Activated naive CD8-positive, alpha-beta T cell (primary cell): ENCODE measurements around the gene PEAK1.
A peak's percentile ranks its signal among the peaks of the same experiment; 100 is the strongest.
"Not testable (repeated sequence)": the region's sequence is repeated elsewhere in the genome, so short reads cannot be mapped to it uniquely, and the experiment has no call there.

ENCODE experiments used
- H3K27ac Mint-ChIP-seq: one replicate; pipeline ENCODE4 v1.8.0; 2021; ENCODE audit warnings: mixed read lengths
- H3K27me3 Mint-ChIP-seq: one replicate; pipeline ENCODE4 v1.8.0; 2021; ENCODE audit warnings: mixed read lengths
- H3K36me3 Mint-ChIP-seq: one replicate; pipeline ENCODE4 v1.8.0; 2021; ENCODE audit warnings: mixed read lengths
- H3K4me1 Mint-ChIP-seq: one replicate; pipeline ENCODE4 v1.8.0; 2021; ENCODE audit warnings: low read depth, mixed read lengths
- H3K4me3 Mint-ChIP-seq: one replicate; pipeline ENCODE4 v1.8.0; 2021; ENCODE audit warnings: mild to moderate bottlenecking, mixed read lengths
- H3K9me3 Mint-ChIP-seq: one replicate; pipeline ENCODE4 v1.8.0; 2021; ENCODE audit warnings: low read depth, mixed read lengths

The PEAK1 gene

GRCh38 chr15:77167406-77167805, 252.5 kb downstream of the PEAK1 start:
- H3K36me3 Mint-ChIP-seq = no peaks in the 10 kb centered on the region
- no peaks in the 10 kb centered on the region for H3K9me3 Mint-ChIP-seq
- no peak overlapping the region for H3K4me3 Mint-ChIP-seq
- no peaks in the 10 kb centered on the region for H3K27me3 Mint-ChIP-seq
- peaks cover 22% of the 10 kb centered on the region for H3K4me1 Mint-ChIP-seq
- no peak overlapping the region for H3K27ac Mint-ChIP-seq

GRCh38 chr15:77163781-77164384, 256.0 kb downstream of the PEAK1 start:
- peaks cover 43% of the 10 kb centered on the region for H3K4me1 Mint-ChIP-seq
- no peaks in the 10 kb centered on the region for H3K36me3 Mint-ChIP-seq
- H3K27ac Mint-ChIP-seq = peak overlapping the region; percentile 59
- no peaks in the 10 kb centered on the region for H3K9me3 Mint-ChIP-seq
- peak overlapping the region; percentile 12 for H3K4me3 Mint-ChIP-seq
- H3K27me3 Mint-ChIP-seq = no peaks in the 10 kb centered on the region

- Mint-ChIP-seq H3K9me3 (no peaks in the 10 kb centered on the region), H3K4me1 (peaks cover 43% of the 10 kb centered on the region), H3K36me3 (no peaks in the 10 kb centered on the region), H3K27me3 (no peaks in the 10 kb centered on the region), H3K4me3 (no peak overlapping the region), H3K27ac (no peak overlapping the region)
These were observed 256.9 kb downstream of the PEAK1 start for GRCh38 chr15:77162872-77163633.

GRCh38 chr15:77160562-77161478, 259.1 kb downstream of the PEAK1 start:
- Mint-ChIP-seq H3K4me1 (peaks cover 43% of the 10 kb centered on the region), H3K27me3 (no peaks in the 10 kb centered on the region), H3K27ac (peak overlapping the region; percentile 64), H3K4me3 (peak overlapping the region; percentile 46), H3K9me3 (no peaks in the 10 kb centered on the region), H3K36me3 (peaks cover 10% of the 10 kb centered on the region)

GRCh38 chr15:77156000-77156399, 263.9 kb downstream of the PEAK1 start:
- H3K27me3 Mint-ChIP-seq, H3K27ac Mint-ChIP-seq, H3K9me3 Mint-ChIP-seq, H3K4me3 Mint-ChIP-seq: not testable (repeated sequence)
- Mint-ChIP-seq H3K4me1 (peaks cover 17% of the 10 kb centered on the region), H3K36me3 (peaks cover 17% of the 10 kb centered on the region)

- peaks cover 16% of the 10 kb centered on the region for H3K36me3 Mint-ChIP-seq
- H3K27ac Mint-ChIP-seq = no peak overlapping the region
- no peaks in the 10 kb centered on the region for H3K9me3 Mint-ChIP-seq
- no peaks in the 10 kb centered on the region for H3K27me3 Mint-ChIP-seq
- H3K4me3 Mint-ChIP-seq = no peak overlapping the region
- H3K4me1 Mint-ChIP-seq = peaks cover 7% of the 10 kb centered on the region
These were observed 271.7 kb downstream of the PEAK1 start for GRCh38 chr15:77148191-77148590.

GRCh38 chr15:77145370-77145769, 274.5 kb downstream of the PEAK1 start:
- Mint-ChIP-seq H3K27me3 (no peaks in the 10 kb centered on the region), H3K9me3 (no peaks in the 10 kb centered on the region), H3K4me3 (no peak overlapping the region), H3K27ac (no peak overlapping the region), H3K36me3 (peaks cover 34% of the 10 kb centered on the region), H3K4me1 (peaks cover 7% of the 10 kb centered on the region)

- Mint-ChIP-seq H3K27ac (no peak overlapping the region), H3K9me3 (no peaks in the 10 kb centered on the region), H3K36me3 (peaks cover 38% of the 10 kb centered on the region), H3K27me3 (no peaks in the 10 kb centered on the region), H3K4me1 (peaks cover 7% of the 10 kb centered on the region), H3K4me3 (no peak overlapping the region)
These were observed 275.3 kb downstream of the PEAK1 start for GRCh38 chr15:77144492-77145070.

- no peak overlapping the region for H3K27ac Mint-ChIP-seq
- H3K9me3 Mint-ChIP-seq = no peaks in the 10 kb centered on the region
- peaks cover 7% of the 10 kb centered on the region for H3K4me1 Mint-ChIP-seq
- no peaks in the 10 kb centered on the region for H3K27me3 Mint-ChIP-seq
- H3K36me3 Mint-ChIP-seq = peaks cover 39% of the 10 kb centered on the region
- no peak overlapping the region for H3K4me3 Mint-ChIP-seq
These were observed 275.9 kb downstream of the PEAK1 start for GRCh38 chr15:77144026-77144425.

GRCh38 chr15:77143616-77144015, 276.3 kb downstream of the PEAK1 start:
- H3K36me3 Mint-ChIP-seq = peaks cover 41% of the 10 kb centered on the region
- no peak overlapping the region for H3K27ac Mint-ChIP-seq
- no peaks in the 10 kb centered on the region for H3K9me3 Mint-ChIP-seq
- H3K27me3 Mint-ChIP-seq = no peaks in the 10 kb centered on the region
- peaks cover 7% of the 10 kb centered on the region for H3K4me1 Mint-ChIP-seq
- H3K4me3 Mint-ChIP-seq = no peak overlapping the region

- H3K9me3 Mint-ChIP-seq = no peaks in the 10 kb centered on the region
- peaks cover 7% of the 10 kb centered on the region for H3K4me1 Mint-ChIP-seq
- H3K27me3 Mint-ChIP-seq = no peaks in the 10 kb centered on the region
- no peak overlapping the region for H3K27ac Mint-ChIP-seq
- no peak overlapping the region for H3K4me3 Mint-ChIP-seq
- H3K36me3 Mint-ChIP-seq = peaks cover 38% of the 10 kb centered on the region
These were observed 276.7 kb downstream of the PEAK1 start for GRCh38 chr15:77143191-77143590.

- peaks cover 7% of the 10 kb centered on the region for H3K4me1 Mint-ChIP-seq
- peaks cover 54% of the 10 kb centered on the region for H3K36me3 Mint-ChIP-seq
These were observed 279.7 kb downstream of the PEAK1 start for GRCh38 chr15:77140220-77140619.

GRCh38 chr15:77139312-77139711, 280.6 kb downstream of the PEAK1 start:
- Mint-ChIP-seq H3K27me3 (no peaks in the 10 kb centered on the region), H3K4me1 (peaks cover 5% of the 10 kb centered on the region), H3K36me3 (peaks cover 51% of the 10 kb centered on the region), H3K27ac (no peak overlapping the region), H3K9me3 (no peaks in the 10 kb centered on the region), H3K4me3 (no peak overlapping the region)

More at GRCh38 chr15:77140220-77140619, 279.7 kb downstream of the PEAK1 start:
- Mint-ChIP-seq H3K9me3 (no peaks in the 10 kb centered on the region), H3K27me3 (no peaks in the 10 kb centered on the region), H3K27ac (no peak overlapping the region), H3K4me3 (no peak overlapping the region)

- Mint-ChIP-seq H3K9me3 (no peaks in the 10 kb centered on the region), H3K36me3 (peaks cover 43% of the 10 kb centered on the region), H3K4me3 (no peak overlapping the region), H3K27ac (no peak overlapping the region), H3K4me1 (no peaks in the 10 kb centered on the region), H3K27me3 (no peaks in the 10 kb centered on the region)
These were observed 281.8 kb downstream of the PEAK1 start for GRCh38 chr15:77138167-77138522.

- Mint-ChIP-seq H3K36me3 (peaks cover 29% of the 10 kb centered on the region), H3K27ac (no peak overlapping the region), H3K27me3 (no peaks in the 10 kb centered on the region), H3K4me3 (no peak overlapping the region), H3K9me3 (no peaks in the 10 kb centered on the region), H3K4me1 (no peaks in the 10 kb centered on the region)
These were observed 284.7 kb downstream of the PEAK1 start for GRCh38 chr15:77135181-77135580.
